HEK293 (cell line): ENCODE data around the gene DNAJB6.

ENCODE experiments used
- CTCF ChIA-PET: fragments of 350-600 bp; formaldehyde crosslinking; extraction: SDS; loops from one replicate; lab custom pipeline; 2021; ENCODE audit warnings: antibody characterized with exemption; lab: Yijun Ruan, JAX
- POLR2A ChIA-PET: fragments of 300-600 bp; formaldehyde crosslinking; extraction: SDS; loops from one replicate; lab custom pipeline; 2020; ENCODE audit warnings: antibody characterized with exemption, inconsistent platforms; lab: Yijun Ruan, JAX
- H3K27ac ChIP-seq: fragments of 200-500 bp; sonication (Bioruptor generic); 2 replicates; pipeline ENCODE4 v1.5.1; 2014; ENCODE audit warnings: low read depth, low read length, control low read depth, inconsistent platforms; ENCODE audit errors: extremely low read depth
- H3K36me3 ChIP-seq, 2 experiments: fragments of 200-500 bp in 1 of 2; sonication (Bioruptor generic) in 1 of 2; 1 replicate in 1 of 2; 2 replicates in 1 of 2; pipeline ENCODE4 v1.5.1; 2014 to 2017; ENCODE audit warnings: inconsistent platforms in 2 of 2, low read length in 2 of 2; ENCODE audit not compliant: control insufficient read depth in 2 of 2, insufficient read depth in 1 of 2
- H3K4me1 ChIP-seq: fragments of 200-500 bp; sonication (Bioruptor generic); 2 replicates; pipeline ENCODE4 v1.5.1; 2014; ENCODE audit warnings: mild to moderate bottlenecking, low read length, inconsistent platforms; ENCODE audit not compliant: control insufficient read depth, insufficient read depth
- H3K4me3 ChIP-seq: 2 replicates; pipeline ENCODE4 v1.5.1; 2011; ENCODE audit warnings: low read depth, mild to moderate bottlenecking, control low read depth, low read length, moderate library complexity
- H3K9me3 ChIP-seq: fragments of 200-500 bp; sonication (Bioruptor generic); 2 replicates; pipeline ENCODE4 v1.5.1; 2014; ENCODE audit warnings: low read depth, low read length, inconsistent platforms; ENCODE audit not compliant: control insufficient read depth, insufficient read depth
- GLIS1 ChIP-seq: fragments of 450-650 bp; formaldehyde crosslinking; IDR thresholded peaks from 2 replicates; pipeline ENCODE4 v1.5.1; 2016; ENCODE audit warnings: missing biosample characterization, missing genetic modification characterization
- IKZF3 ChIP-seq: fragments of 450-650 bp; IDR thresholded peaks from 2 replicates; pipeline ENCODE4 v1.5.0; 2018; ENCODE audit warnings: missing biosample characterization, mild to moderate bottlenecking, missing genetic modification characterization, moderate library complexity
- OVOL3 ChIP-seq: fragments of 450-650 bp; formaldehyde crosslinking; IDR thresholded peaks from 2 replicates; pipeline ENCODE4 v1.5.1; 2016; ENCODE audit warnings: missing biosample characterization, missing genetic modification characterization
- ZBTB10 ChIP-seq: fragments of 450-650 bp; formaldehyde crosslinking; IDR thresholded peaks from 2 replicates; pipeline ENCODE4 v1.5.1; 2016; ENCODE audit warnings: missing biosample characterization, missing genetic modification characterization
- ZBTB20 ChIP-seq: fragments of 450-650 bp; formaldehyde crosslinking; IDR thresholded peaks from 2 replicates; pipeline ENCODE4 v1.5.1; 2016; ENCODE audit warnings: missing biosample characterization, missing genetic modification characterization
- ZFP69B ChIP-seq: fragments of 450-650 bp; formaldehyde crosslinking; IDR thresholded peaks from 2 replicates; pipeline ENCODE4 v1.5.1; 2016; ENCODE audit warnings: missing biosample characterization, missing genetic modification characterization
- ZNF184 ChIP-seq: fragments of 450-650 bp; IDR thresholded peaks from 2 replicates; pipeline ENCODE4 v1.5.1; 2018; ENCODE audit warnings: missing biosample characterization, mild to moderate bottlenecking, missing genetic modification characterization
- ZNF19 ChIP-seq: fragments of 450-650 bp; formaldehyde crosslinking; IDR thresholded peaks from 2 replicates; pipeline ENCODE4; 2016; ENCODE audit warnings: missing biosample characterization, missing genetic modification characterization, low read depth
- ZNF571 ChIP-seq: fragments of 450-650 bp; formaldehyde crosslinking; IDR thresholded peaks from 2 replicates; pipeline ENCODE4 v1.5.0; 2017; ENCODE audit warnings: missing biosample characterization, missing genetic modification characterization
- ZNF677 ChIP-seq: fragments of 450-650 bp; IDR thresholded peaks from 2 replicates; pipeline ENCODE4 v1.5.0; 2018; ENCODE audit warnings: missing biosample characterization, mild to moderate bottlenecking, missing genetic modification characterization, moderate library complexity
- ZNF777 ChIP-seq: fragments of 450-650 bp; formaldehyde crosslinking; IDR thresholded peaks from 2 replicates; pipeline ENCODE4 v1.5.1; 2017; ENCODE audit warnings: missing biosample characterization, missing genetic modification characterization, borderline replicate concordance
- ZSCAN16 ChIP-seq: fragments of 450-650 bp; formaldehyde crosslinking; IDR thresholded peaks from 2 replicates; pipeline ENCODE4 v1.5.1; 2016; ENCODE audit warnings: missing biosample characterization, missing genetic modification characterization
- ZXDB ChIP-seq: fragments of 450-650 bp; formaldehyde crosslinking; IDR thresholded peaks from 2 replicates; pipeline ENCODE4 v1.5.1; 2016; ENCODE audit warnings: missing biosample characterization, missing genetic modification characterization
- TF ChIP-seq, protein P1 (sequence below): fragments of 450-650 bp; formaldehyde crosslinking; conservative IDR thresholded peaks from 2 replicates; pipeline ENCODE4 v1.5.1; 2016; ENCODE audit warnings: low read depth, missing biosample characterization, missing genetic modification characterization

DNAJB6 gene

GRCh38 chr7:157466867-157467261, 130.1 kb downstream of the DNAJB6 start:
- ChIA-PET CTCF (interaction anchor here (1.4 kb wide), 1 partner anchor 8 kb away, joined by 3 read pairs; no protein-coding TSS in a partner anchor), POLR2A (no interaction called here)
- Histone ChIP-seq H3K4me1 (no peaks in the 10 kb centered on the region), H3K4me3 (no peak overlapping the region), H3K27ac (no peak overlapping the region), H3K9me3 (no peaks in the 10 kb centered on the region), H3K36me3 (no peaks in the 10 kb centered on the region)
- TF ChIP-seq ZNF777 (no peak), IKZF3 (tag by site-specific recombination) (no peak), ZXDB (no peak), OVOL3 (tag by site-specific recombination) (no peak), ZBTB20 (no peak), GLIS1 (no peak), ZBTB10 (no peak), ZSCAN16 (tag by site-specific recombination) (no peak), ZNF677 (tag by site-specific recombination) (no peak), ZNF184 (tag by site-specific recombination) (no peak), ZFP69B (tag by site-specific recombination) (no peak), ZNF19 (tag by site-specific recombination) (no peak), ZNF571 (no peak)
- TF ChIP-seq, protein P1, sequence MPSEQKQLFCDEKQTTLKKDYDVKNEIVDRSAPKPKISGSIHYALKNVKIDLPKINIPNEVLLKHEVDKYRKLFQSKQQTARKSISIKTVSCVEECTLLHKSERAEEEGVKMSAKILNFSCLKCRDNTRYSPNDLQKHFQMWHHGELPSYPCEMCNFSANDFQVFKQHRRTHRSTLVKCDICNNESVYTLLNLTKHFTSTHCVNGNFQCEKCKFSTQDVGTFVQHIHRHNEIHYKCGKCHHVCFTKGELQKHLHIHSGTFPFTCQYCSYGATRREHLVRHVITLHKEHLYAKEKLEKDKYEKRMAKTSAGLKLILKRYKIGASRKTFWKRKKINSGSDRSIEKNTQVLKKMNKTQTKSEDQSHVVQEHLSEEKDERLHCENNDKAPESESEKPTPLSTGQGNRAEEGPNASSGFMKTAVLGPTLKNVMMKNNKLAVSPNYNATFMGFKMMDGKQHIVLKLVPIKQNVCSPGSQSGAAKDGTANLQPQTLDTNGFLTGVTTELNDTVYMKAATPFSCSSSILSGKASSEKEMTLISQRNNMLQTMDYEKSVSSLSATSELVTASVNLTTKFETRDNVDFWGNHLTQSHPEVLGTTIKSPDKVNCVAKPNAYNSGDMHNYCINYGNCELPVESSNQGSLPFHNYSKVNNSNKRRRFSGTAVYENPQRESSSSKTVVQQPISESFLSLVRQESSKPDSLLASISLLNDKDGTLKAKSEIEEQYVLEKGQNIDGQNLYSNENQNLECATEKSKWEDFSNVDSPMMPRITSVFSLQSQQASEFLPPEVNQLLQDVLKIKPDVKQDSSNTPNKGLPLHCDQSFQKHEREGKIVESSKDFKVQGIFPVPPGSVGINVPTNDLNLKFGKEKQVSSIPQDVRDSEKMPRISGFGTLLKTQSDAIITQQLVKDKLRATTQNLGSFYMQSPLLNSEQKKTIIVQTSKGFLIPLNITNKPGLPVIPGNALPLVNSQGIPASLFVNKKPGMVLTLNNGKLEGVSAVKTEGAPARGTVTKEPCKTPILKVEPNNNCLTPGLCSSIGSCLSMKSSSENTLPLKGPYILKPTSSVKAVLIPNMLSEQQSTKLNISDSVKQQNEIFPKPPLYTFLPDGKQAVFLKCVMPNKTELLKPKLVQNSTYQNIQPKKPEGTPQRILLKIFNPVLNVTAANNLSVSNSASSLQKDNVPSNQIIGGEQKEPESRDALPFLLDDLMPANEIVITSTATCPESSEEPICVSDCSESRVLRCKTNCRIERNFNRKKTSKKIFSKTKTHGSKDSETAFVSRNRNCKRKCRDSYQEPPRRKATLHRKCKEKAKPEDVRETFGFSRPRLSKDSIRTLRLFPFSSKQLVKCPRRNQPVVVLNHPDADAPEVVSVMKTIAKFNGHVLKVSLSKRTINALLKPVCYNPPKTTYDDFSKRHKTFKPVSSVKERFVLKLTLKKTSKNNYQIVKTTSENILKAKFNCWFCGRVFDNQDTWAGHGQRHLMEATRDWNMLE (tag by site-specific recombination), result no peak
